HG03196 (cell line): ENCODE data around the gene ANKS1B.
"Not testable (repeated sequence)": the region's sequence is repeated elsewhere in the genome, so short reads cannot be mapped to it uniquely, and the experiment has no call there.

Experiments used
- ATAC-seq: cut with Tn5 transposase; IDR thresholded peaks from one replicate; pipeline ENCODE4 v1.9.1; 2021; ENCODE audit not compliant: unreplicated experiment

The ANKS1B gene

DNA sequence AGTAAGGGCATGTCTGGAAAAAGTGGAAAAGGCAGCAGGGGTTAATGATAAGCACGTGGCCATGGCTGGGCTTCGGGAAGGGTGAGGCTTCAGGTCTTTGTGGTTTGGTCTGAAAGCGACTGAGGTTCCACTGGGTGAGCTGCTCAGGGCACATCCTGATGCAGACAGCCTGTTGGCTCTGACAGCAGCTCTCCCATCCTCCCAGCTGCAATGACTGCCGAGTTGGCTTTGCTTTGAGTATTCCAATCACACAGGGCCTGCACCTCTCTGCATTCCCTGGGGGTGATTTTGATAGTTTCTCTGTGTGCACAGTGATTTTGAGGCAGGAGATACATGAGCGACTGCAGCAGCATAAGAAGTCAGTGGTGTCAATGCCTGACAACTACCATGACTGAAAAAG lies 948.9 kb downstream of the ANKS1B start:
- no peak for ATAC-seq

DNA sequence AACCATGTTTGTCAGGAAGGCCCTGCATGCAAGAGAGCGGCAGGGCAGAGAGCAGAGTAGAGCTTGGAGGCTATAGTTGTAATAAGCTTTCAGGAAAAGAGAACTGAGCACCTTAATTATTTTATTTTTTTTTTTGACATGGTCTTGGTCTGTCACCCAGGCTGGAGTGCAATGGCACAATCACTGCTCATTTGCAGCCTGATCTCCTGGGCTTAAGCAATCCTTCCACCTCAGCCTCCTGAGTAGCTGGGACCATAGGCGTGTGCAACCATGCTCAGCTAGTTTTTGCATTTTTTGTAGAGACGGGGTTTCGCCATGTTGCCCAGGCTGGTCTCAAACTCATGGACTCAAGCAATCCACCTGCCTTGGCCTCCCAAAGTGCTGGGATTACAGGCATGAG lies 950.5 kb downstream of the ANKS1B start:
- not testable (repeated sequence) for ATAC-seq

DNA sequence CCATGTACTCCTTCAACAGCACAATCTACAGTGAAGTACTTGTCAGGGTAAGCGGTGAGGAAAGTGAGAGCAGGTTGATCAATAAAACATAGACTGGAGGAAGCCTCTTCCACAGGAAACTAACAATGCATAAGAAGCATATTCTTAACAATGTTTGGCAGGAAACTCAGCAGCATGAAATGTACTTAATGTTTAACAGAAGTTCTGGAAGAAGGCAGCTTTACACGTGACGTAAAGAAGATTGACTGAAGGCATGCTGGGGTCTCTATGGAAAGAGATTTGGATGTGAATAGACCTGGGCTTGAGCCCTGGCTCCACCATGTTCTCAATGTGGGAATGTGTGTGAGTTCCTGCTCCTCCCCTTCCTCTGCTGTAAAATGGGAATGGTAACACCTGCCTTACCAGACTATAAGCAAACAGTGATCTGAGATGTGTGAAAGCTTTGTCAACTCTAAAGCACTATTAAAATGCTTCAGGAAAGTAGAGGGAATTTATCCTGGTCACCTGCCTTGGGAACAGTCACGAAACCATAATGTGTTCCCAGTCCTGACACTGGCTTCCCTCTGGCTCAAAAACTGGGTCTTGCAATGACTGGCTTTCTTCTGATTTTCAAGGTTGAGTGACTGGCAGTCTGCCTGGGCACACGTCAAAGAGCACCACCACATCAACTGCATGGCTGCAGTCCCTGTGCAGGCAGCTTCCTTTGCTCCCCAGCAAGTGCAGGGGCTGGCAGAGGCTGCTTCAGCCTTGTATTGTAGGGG lies 955.0 kb downstream of the ANKS1B start:
- ATAC-seq, result no peak

DNA sequence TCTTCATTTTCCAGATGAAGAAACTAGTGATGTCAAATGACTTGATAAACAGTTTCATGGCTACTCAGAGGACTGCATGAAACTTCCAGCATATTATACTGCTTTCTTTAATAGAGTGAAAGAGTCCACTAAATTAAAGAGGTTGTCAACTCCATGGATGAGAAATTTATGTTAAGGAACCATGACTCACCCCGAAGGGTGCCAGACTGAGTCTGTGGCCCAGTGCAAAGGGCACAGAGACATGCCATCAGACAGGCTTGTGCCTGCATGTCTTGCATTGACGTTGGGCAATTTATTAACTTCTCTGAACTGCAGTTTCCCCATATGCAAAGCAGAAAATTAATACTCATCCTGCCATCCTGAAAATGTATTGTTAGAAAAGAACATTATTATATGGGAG lies 957.3 kb downstream of the ANKS1B start:
- no peak for ATAC-seq

DNA sequence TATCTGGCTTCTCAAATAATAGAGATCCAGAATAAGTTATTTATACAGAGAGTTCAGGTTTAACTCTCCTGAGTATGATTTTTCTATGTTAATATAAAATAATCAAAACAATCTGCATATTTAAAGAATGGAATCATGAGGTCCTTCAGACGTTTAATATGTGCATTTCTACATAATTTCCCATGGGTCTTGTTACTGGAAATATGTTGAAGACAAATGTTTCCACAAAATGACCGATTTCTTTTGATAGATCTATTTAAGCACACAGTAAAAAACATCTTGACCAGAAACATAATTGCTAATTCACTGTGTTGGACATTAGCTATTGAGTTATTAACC lies 957.7 kb downstream of the ANKS1B start:
- no peak for ATAC-seq

DNA sequence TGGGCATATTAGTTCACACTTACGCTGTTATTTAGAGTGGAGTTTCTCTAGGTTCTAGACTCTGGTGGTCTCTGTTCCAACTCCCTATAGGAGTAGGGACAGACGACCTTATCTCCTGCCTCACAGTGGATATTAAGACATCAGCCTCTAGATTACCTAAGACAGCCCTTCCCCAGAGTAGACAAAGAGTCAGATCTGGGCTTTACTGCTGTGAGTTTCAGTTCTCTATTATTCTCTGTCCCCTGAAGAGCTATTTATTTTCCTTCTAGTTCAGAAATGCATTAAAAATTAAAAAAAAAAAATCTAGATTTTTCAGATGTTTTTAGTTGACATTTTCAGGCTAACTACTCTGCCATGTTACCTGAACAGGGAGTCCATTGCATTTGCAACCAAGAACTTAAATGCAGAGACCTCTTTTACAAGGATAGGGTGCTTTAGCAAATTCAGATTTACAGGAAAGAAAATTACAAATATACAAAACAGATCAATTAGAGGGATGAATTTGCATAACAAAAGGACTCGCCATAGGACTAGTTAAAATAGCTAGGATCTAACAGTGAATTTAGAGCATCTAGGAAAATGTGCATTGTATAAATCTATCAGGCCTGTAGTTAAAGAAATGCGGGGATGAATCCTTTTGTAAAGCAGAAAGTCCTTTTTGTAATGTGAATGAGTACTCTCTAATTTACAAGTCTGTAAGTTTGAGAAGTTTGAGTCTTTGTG lies 958.2 kb downstream of the ANKS1B start:
- no peak for ATAC-seq

DNA sequence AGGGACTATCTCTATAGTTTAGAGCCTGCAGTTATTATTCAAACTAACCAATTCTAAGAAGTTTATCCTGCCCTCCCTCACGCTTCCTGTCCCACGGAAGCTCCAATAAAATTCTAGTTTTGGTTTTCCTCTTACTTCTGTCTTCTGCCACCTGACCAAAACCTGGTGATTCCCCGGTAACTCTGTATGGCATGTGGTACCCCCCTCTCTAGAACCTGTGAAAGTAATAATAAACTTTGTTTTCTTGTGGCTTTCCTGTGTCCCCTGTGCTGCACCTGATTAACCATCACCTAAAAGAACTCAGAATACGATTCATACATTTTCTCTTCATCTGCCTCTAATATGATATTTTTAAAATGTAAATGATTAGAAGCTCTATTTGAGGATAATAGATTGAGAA lies 959.9 kb downstream of the ANKS1B start:
- no peak for ATAC-seq

DNA sequence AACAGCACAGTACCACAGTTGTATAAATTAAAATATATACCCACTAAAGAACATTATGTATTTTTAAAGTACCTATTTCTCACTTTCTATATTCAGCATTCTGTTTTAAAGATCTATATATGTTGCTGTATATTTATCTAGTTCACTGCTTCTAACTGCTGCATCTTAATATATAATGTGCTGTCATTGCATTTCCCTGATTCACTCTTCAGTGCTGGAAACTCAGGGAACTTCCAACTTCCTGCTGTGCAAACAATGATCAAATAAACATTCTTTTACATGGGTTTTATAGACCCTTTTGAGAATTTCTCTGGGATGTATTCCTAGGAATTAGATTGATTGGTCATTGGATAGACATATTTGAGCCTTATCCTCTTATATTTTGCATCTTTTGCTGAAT lies 960.5 kb downstream of the ANKS1B start:
- ATAC-seq, result no peak

DNA sequence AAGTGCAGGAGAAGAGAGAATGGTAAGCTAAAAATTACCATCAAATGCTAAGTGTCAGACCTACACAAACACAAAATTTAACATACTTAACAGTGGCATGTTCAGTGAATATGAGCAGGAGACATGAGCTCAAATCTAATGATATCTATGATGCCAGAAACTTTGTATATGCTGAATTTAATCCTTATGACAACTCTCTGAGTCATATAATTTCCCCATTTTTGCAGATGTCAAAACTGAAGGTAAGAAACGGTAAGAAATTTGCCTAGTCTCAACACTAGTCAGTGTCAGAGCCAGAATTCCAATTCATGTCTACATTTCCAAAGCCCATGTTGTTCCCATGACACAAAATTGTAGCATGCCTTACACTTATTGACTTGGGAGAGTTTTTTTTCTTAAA lies 963.9 kb downstream of the ANKS1B start:
- no peak for ATAC-seq

DNA sequence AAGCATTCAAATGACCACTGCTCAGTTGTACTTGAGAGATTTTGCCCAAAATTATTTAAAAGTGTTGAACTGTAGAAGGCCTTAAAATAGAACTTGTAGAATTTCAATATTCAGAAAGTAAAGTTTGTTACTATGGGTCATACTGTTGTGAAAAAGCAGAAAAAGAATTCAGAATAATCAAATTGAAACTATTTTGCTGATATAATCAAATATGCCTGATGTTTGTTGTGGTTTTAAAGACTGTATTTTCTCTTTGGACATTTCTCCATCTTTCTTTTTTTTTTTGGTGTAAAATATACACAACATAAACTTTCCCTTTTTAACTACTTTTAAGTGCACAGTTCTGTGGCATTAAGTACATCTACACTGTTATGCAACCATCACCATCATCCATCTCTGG lies 964.9 kb downstream of the ANKS1B start:
- ATAC-seq, result no peak

DNA sequence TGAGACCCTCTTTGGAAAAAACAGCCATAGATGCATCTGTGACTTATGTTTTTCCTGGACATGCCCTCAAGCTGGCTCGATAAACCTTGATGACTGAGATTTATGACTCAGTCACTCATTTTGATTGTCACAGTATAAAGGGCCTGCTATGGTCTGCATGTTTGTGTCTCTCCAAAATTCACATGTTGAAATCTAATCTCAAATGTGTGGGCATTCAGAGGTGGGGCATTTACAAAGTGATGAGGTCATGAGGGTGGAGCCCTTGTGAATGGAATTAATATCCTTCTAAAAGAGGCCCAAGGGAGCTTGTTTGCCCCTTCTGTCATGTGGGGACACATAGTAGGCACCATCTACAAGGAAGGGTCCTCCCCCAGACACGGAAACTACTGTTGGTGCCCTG lies 966.8 kb downstream of the ANKS1B start:
- no peak for ATAC-seq

DNA sequence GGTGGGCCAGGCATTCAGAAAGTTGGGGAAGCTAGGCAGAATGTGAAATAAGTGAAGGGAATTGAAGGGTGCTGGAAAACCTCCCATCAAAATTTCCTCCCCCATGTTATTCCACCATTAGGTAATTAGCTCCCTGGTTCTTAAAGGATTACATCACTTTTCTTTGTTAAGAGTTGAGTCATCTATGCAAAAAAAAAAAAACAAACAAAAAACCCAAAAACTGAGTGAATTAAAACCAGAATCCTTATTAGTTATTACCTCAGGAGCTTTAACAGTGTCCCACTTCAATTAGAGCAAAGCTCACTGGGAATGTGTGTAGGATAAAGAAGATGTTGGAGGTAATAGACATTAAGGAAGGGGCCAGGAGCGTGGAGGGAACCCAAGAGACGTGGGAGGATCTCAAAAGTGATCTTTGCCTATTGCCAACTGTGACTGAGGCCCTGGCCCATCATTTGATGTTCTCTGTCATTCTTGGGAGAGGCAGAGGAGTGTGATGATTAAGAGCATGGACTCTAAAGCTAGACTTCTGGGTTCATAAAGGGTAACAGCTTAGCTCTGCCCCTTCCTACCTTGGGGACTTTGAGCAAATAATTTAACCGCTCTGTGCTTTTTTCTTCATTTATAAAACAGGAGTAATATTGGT lies 975.0 kb downstream of the ANKS1B start:
- no peak for ATAC-seq

DNA sequence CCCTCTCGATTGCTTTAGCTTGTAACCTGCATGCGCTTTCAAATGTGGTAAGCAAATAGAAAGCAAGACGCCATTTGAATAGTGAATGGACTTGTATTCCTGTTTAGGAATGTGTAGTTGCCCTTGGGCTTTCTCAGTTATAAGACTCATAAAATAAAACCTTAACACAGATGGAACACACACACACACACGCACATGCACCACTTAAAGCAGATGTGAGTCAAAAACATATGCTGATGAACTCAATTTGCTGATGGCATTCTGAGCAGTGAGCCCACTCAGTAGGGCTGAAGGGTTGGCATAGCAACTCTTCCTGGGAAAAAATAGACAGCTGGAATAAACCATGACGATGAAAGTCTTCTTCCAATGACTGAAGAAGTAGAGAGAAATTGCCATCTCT lies 979.1 kb downstream of the ANKS1B start:
- ATAC-seq, result no peak

DNA sequence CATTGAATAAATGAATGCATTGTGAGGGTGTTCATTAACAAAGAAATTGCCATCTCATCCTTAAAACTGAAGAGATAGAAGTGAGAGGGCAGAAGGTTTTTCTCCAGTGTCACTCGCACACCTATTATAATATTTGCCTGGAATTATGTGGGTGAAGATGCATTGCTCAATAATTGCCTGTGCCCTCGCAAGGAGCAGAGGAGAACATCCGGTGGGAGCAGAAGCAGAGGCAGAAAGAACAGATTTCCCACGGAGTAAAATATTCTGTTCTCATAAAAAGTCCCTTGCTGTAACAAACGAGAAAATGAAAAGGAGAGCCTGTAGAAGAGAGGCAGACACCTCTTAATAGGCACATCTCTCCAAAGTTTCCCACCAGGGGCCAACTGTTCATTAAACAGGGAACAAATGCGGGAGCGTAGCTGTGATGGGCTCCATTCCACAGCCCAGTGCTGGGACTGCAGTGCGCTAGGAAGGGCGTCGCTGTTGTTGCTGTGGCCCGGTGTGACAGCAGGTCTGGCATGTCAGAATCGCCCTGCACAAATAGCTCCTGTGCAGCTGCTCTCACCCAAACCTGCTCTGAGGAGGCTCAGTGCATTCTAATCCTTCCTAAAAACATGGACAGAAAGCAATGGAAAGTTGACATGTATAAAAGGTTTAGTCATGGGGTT lies 979.8 kb downstream of the ANKS1B start:
- ATAC-seq, result no peak

DNA sequence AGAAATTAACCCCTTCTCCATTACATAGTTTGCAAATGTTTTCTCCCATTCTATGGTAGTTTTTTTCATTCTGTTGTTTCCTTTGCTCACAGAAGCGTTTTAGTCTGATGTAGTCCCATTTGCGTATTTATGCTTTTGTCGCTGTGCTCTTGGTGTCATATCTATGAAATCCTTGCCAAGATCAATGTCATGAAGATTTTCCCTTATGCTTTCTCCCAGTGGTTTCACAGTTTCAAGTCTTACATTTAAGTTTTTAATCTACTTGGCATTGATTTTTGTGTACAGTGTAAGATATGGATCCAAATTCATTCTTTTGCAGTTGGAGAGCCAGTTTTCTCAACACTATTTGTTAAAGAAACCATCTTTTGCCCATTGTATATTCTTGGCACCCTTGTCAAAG lies 982.0 kb downstream of the ANKS1B start:
- no peak for ATAC-seq

DNA sequence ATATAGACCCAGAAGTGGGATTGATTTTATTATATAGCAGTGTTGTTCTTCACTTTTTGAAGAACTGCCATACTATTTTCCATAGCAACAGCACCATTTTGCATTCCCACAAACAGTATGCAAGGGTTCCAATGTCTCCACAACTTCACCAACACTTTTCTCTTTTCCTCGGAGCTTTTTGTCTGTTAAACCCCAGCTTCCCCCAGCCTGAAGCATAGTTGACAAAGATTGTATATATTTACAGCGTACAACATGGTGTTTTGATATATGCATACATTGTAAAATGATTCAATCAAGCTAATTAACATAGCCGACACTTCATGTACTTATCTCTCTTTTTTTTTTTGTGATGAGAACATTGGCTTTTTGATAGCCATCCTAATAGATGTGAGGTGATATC lies 982.6 kb downstream of the ANKS1B start:
- ATAC-seq, result no peak

DNA sequence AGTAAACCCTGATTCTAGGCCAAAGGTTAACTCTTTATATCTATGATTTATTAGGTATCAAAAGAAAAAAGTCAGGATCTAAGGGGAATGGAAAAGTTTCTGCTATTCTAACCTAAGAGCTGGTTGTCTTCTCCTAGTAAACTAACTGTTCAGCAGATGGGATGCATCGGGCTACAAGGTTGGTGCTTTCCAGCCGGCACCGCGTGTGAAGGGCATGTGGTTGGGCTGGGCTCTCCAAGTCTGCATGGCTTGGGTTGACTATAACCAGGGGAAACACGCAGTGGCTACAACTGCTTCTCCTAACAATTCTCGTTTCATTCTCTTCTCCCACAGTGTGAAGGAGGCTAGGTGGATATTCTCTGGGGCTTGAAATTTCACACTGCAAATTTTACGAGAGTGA lies 985.2 kb downstream of the ANKS1B start:
- ATAC-seq, result no peak

DNA sequence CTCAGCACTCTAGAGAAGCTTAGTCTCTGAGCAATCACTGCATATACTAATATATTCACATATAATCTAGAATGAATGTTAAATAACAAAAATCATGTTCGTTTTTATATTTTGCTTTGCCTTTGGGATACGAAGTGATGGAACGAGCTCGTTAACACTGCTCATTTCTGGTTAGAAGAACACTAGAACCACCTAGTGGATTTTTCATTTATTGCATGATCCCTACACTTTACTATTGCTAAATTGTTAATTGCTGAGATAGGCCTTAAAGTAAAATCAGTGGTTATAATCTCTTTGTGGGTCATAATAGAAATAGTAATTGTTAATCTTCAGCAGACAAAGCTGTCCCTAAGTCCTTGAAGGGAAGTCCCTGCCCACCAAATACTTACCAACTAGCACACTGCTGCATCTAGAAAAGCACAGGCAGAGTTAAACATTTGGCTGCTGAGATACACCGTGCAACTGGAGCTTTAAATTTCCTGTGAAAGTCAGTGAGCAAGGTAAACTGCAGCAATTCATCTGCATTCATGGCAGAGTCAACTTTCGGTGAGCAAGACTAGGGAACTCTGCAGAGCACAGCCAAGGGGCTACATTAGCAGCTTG lies 985.9 kb downstream of the ANKS1B start:
- ATAC-seq, result peak; percentile 72

DNA sequence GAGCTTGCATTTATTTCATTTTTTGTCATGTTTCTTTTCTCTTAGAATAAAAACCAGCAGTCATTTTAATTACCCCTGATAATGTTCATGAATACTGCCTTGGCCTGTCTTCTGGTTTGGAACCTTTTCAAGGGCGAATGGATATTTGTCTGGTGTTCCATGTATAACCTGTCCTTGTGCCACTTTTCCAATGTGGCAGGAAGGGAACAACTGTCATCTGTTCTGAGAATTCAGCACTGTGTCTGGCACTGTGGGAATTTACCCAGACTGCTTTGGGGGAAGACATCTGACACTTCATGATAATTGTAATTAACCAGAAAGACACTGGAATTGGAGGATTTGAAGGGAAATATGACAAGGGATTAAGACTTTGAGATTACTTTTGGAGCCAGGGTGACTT lies 986.8 kb downstream of the ANKS1B start:
- ATAC-seq, result no peak

DNA sequence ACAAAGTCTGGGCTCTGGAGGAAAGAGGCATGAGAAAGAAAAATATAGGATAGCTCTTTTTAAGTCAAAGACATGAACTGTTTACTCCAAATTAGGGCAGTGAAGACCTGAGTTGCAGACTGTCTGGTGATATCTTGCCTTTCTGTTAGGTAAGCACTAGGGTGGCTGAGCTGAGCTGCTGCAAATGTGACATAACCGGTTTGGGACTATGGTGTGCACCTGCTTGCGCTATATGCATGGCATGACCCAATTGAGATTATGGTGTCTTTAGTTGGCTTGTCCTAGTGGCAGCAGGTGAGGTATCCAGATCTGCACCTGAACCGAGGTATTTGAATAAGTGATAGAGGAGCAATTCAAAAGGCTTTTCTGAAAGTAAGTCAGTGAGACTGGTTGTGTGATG lies 994.1 kb downstream of the ANKS1B start:
- no peak for ATAC-seq

DNA sequence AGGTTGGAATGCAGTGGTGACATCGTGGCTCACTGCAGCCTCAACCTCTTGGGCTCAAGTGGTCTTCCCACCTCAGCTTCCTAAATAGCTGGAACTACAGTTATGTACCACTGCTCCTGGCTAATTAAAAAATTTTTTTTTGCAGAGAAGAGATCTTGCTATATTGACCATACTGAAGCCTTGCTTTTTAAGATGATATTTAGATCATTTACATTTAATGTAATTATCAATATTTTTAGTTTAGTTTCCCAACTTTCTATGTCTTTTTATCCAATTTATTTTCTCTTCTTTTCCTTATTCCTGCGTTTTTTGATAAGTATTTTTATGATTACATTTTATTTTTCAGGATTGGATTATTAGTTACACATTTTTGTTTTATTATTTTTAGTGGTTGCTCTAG lies 999.6 kb downstream of the ANKS1B start:
- no peak for ATAC-seq
